Gastrocnemius medialis (tissue), 4 donors: Measurements from ENCODE around the gene CHTOP.

ENCODE experiments used
- POLR2A ChIP-seq, 2 donors: fragments of 450-650 bp; IDR thresholded peaks; one replicate each; pipeline ENCODE4 v1.6.1; 2017; ENCODE audit warnings: antibody characterized with exemption in 2 of 2, mild to moderate bottlenecking in 2 of 2, moderate library complexity in 2 of 2
- TF ChIP-seq, protein P1 (sequence below), 5 experiments: fragments of 450-650 bp in 3 of 5; fragments of 200-600 bp in 2 of 5; sonication (generic) in 2 of 5; IDR thresholded peaks in 4 of 5; conservative IDR thresholded peaks in 1 of 5; 1 replicate in 4 of 5; 2 replicates in 1 of 5; pipeline ENCODE4 v1.5.1; 2016 to 2019; ENCODE audit warnings: antibody characterized with exemption in 5 of 5, mild to moderate bottlenecking in 3 of 5, moderate library complexity in 3 of 5

DNA sequence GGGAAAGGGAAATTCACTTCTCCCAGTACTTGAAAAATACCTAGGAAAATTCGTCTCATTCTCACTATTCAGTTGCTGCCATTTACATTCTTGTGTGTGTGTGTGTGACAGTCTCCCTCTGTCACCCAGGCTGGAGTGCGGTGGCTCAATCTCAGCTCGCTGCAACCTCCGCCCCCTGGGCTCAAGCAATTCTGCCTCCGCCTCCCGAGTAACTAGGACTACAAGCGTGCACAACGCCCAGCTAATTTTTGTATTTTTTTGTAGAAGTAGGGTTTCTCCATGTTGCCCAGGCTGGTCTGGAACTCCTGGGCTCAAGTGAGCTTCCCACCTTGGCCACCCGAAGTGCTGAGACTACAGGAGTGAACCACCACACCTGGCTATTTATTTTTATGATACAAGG is 25.8 kb downstream of the CHTOP start:
- TF ChIP-seq POLR2A (IDR thresholded peaks at IDR 0.05), result no peak
- TF ChIP-seq, protein P1, sequence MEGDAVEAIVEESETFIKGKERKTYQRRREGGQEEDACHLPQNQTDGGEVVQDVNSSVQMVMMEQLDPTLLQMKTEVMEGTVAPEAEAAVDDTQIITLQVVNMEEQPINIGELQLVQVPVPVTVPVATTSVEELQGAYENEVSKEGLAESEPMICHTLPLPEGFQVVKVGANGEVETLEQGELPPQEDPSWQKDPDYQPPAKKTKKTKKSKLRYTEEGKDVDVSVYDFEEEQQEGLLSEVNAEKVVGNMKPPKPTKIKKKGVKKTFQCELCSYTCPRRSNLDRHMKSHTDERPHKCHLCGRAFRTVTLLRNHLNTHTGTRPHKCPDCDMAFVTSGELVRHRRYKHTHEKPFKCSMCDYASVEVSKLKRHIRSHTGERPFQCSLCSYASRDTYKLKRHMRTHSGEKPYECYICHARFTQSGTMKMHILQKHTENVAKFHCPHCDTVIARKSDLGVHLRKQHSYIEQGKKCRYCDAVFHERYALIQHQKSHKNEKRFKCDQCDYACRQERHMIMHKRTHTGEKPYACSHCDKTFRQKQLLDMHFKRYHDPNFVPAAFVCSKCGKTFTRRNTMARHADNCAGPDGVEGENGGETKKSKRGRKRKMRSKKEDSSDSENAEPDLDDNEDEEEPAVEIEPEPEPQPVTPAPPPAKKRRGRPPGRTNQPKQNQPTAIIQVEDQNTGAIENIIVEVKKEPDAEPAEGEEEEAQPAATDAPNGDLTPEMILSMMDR (IDR thresholded peaks at IDR 0.05 in 4 of 5, conservative IDR thresholded peaks at IDR 0.05 in 1 of 5), result no peak
